ENCODE measurements around the gene C19orf18.
"Not testable (repeated sequence)": the region's sequence is repeated elsewhere in the genome, so short reads cannot be mapped to it uniquely, and the experiment has no call there.

The C19orf18 gene

GRCh38 chr19:58010507-58010906 is 36.2 kb upstream of the C19orf18 start:
- H3K9me3 ChIP-seq, result peaks cover 9 to 93% (median 79%) of the 10 kb centered on the region in 3 donors
- H3K4me3 ChIP-seq, result no peak overlapping the region
- no peaks in the 10 kb centered on the region for H3K4me1 ChIP-seq
- H3K36me3 ChIP-seq, result peaks cover 21 to 45% (median 29%) of the 10 kb centered on the region in 3 donors
- no peaks in the 10 kb centered on the region for H3K27me3 ChIP-seq
- TF ChIP-seq, protein P1, sequence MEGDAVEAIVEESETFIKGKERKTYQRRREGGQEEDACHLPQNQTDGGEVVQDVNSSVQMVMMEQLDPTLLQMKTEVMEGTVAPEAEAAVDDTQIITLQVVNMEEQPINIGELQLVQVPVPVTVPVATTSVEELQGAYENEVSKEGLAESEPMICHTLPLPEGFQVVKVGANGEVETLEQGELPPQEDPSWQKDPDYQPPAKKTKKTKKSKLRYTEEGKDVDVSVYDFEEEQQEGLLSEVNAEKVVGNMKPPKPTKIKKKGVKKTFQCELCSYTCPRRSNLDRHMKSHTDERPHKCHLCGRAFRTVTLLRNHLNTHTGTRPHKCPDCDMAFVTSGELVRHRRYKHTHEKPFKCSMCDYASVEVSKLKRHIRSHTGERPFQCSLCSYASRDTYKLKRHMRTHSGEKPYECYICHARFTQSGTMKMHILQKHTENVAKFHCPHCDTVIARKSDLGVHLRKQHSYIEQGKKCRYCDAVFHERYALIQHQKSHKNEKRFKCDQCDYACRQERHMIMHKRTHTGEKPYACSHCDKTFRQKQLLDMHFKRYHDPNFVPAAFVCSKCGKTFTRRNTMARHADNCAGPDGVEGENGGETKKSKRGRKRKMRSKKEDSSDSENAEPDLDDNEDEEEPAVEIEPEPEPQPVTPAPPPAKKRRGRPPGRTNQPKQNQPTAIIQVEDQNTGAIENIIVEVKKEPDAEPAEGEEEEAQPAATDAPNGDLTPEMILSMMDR (IDR thresholded peaks at IDR 0.05), result no peak
- intact Hi-C loops (cut with DNase I; ENCODE audit: low total_unique reads), result no loop called here
- DNase-seq, result no peak
- H3K27ac ChIP-seq, result no peak overlapping the region

DNA sequence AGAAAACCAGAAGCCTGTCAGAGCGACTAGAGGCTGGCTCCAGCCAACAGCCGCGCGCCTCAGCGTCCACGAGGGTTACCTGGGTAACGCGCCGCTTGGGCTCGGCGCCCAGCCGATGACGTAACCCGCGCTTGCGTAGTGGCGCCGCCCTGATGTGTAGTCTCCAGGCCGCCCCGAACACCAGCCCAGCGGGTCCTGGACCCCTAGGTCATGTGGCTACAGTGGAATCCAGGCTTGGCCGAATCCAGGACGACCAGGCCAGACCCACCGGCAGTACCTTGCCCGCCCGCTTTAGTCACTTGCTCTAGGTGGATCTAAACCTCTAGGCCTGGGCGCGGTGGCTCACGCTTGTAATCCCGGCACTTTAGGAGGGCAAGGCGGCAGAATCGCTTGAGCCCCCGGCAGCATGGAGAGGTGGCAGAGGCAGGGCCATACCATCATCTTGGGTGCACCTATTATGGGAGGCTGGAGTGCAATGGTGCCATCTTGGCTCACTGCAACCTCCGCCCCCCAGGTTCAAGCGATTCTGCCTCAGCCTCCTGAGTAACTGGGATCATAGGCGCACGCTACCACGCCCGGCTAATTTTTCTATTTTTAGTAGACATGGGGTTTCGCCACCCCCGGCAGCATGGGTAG is 35.5 kb upstream of the C19orf18 start:
- no peaks in the 10 kb centered on the region for H3K27me3 ChIP-seq
- peaks cover 28 to 53% (median 37%) of the 10 kb centered on the region in 3 donors for H3K36me3 ChIP-seq
- H3K9me3 ChIP-seq, result peaks cover 9 to 95% (median 87%) of the 10 kb centered on the region in 3 donors
- H3K27ac ChIP-seq, result peak overlapping the region in 1 of 2 donors; percentile 22
- no peaks in the 10 kb centered on the region for H3K4me1 ChIP-seq
- peak; percentile 67 to 74 for DNase-seq
- intact Hi-C loops (cut with DNase I; ENCODE audit: low total_unique reads), result no loop called here
- TF ChIP-seq, protein P1 (IDR thresholded peaks at IDR 0.05), result no peak
- H3K4me3 ChIP-seq, result peak overlapping the region in 1 of 2 donors; percentile 48

DNA sequence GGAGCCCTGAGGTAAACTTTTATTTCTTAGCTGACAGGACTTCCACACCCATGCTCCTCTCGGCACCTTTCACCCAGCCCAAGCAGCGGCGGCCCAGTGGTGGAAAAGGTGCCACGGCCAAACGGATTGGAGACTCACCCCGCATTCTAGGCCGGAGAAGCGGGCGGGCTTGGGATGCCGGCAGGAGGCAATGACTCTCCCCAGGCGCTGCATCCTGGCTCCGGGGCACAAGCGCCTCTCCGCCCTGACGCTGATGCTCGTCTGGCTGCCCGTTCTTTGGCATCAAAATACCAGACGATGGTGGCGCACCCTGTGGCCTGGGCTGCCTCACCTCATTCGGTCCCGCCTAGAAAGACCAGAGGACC is 34.9 kb upstream of the C19orf18 start:
- Histone ChIP-seq H3K27ac (no peak overlapping the region), H3K4me1 (peaks cover 0 to 3% (median 0%) of the 10 kb centered on the region in 4 donors), H3K4me3 (peak overlapping the region in 1 of 2 donors; percentile 48), H3K27me3 (no peaks in the 10 kb centered on the region), H3K36me3 (peaks cover 33 to 58% (median 42%) of the 10 kb centered on the region in 3 donors), H3K9me3 (peaks cover 9 to 98% (median 91%) of the 10 kb centered on the region in 3 donors)
- intact Hi-C loops (cut with DNase I; ENCODE audit: low total_unique reads), result no loop called here
- TF ChIP-seq, protein P1 (IDR thresholded peaks at IDR 0.05), result no peak
- no peak for DNase-seq

- H3K4me3 ChIP-seq; DNase-seq; intact Hi-C loops (cut with DNase I; ENCODE audit: low total_unique reads); H3K4me1 ChIP-seq; H3K27ac ChIP-seq; H3K27me3 ChIP-seq: not testable (repeated sequence)
- H3K36me3 ChIP-seq, result peaks cover 36 to 61% (median 46%) of the 10 kb centered on the region in 3 donors
- H3K9me3 ChIP-seq, result peaks cover 9 to 98% (median 91%) of the 10 kb centered on the region in 3 donors
Observed at GRCh38 chr19:58008877-58009276, 34.5 kb upstream of the C19orf18 start.

DNA sequence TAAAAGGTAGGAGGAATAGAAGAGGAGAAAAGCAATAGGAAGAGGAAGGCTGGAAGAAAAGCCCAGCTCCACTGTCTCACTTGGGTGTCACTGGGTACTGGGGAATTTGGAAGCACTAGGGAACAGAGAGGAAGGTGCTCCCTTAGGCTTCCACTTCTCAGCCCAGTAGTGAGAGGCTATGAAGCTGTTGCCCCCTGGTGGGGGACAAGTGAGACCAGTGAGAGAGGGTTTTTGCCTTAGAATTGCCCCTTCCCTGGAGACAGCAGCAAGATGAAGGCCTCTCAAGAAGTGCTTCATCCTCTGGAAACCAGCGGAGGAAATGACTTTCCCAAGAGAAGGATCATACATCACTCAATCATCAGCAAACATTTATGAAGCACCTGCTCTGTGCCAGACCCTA is 33.0 kb upstream of the C19orf18 start:
- intact Hi-C loops (cut with DNase I; ENCODE audit: low total_unique reads), result no loop called here

More for the DNA sequence above, 33.0 kb upstream of the C19orf18 start:
- peaks cover 9 to 92% (median 88%) of the 10 kb centered on the region in 3 donors for H3K9me3 ChIP-seq
- peaks cover 36 to 61% (median 37%) of the 10 kb centered on the region in 3 donors for H3K36me3 ChIP-seq
- TF ChIP-seq, protein P1 (IDR thresholded peaks at IDR 0.05), result no peak
- DNase-seq, result no peak
- H3K4me1 ChIP-seq, result peaks cover 0 to 15% (median 6%) of the 10 kb centered on the region in 4 donors
- no peak overlapping the region for H3K27ac ChIP-seq
- H3K4me3 ChIP-seq, result no peak overlapping the region
- H3K27me3 ChIP-seq, result no peaks in the 10 kb centered on the region
